B cell (primary cell): Measurements from ENCODE around the gene MAPK10.

ENCODE experiments used
- EZH2 ChIP-seq: IDR thresholded peaks from 2 replicates; pipeline ENCODE4 v1.6.1; 2012; ENCODE audit warnings: borderline replicate concordance, low read depth, mild to moderate bottlenecking, moderate library complexity, low read length; ENCODE audit not compliant: insufficient read depth, poor library complexity, severe bottlenecking
- TF ChIP-seq, protein P1 (sequence below): fragments of 200-600 bp; IDR thresholded peaks from one replicate; pipeline ENCODE4 v1.8.0; 2022; ENCODE audit warnings: antibody characterized with exemption, mild to moderate bottlenecking

DNA sequence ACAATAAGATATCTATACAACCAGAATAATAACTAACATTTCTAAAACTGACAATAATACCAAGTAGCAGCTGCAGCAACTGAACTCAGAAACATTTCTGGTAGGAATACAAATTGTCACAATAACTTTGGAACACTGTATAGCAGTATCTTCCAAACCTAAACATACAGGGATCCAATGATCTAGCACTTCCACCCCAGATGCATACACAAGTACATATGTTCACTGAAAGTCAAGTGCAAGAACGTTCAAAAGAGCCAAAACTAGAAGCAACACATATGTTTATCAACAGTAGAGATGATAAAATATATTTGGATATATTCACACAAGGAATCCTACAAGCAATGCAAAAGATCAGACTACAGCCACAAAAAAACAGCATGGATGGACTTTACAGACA is 46.2 kb downstream of the MAPK10 start:
- TF ChIP-seq, protein P1, sequence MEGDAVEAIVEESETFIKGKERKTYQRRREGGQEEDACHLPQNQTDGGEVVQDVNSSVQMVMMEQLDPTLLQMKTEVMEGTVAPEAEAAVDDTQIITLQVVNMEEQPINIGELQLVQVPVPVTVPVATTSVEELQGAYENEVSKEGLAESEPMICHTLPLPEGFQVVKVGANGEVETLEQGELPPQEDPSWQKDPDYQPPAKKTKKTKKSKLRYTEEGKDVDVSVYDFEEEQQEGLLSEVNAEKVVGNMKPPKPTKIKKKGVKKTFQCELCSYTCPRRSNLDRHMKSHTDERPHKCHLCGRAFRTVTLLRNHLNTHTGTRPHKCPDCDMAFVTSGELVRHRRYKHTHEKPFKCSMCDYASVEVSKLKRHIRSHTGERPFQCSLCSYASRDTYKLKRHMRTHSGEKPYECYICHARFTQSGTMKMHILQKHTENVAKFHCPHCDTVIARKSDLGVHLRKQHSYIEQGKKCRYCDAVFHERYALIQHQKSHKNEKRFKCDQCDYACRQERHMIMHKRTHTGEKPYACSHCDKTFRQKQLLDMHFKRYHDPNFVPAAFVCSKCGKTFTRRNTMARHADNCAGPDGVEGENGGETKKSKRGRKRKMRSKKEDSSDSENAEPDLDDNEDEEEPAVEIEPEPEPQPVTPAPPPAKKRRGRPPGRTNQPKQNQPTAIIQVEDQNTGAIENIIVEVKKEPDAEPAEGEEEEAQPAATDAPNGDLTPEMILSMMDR = no peak
- no peak for TF ChIP-seq EZH2
